NB4 (cell line): ENCODE measurements around the gene CCL16.

Source experiments
- MYC ChIP-seq: IDR thresholded peaks from 2 replicates; pipeline ENCODE4 v1.6.1; 2011; ENCODE audit warnings: low read depth, low read length
- POLR2A ChIP-seq: IDR thresholded peaks from 2 replicates; pipeline ENCODE4 v1.6.1; 2011; ENCODE audit warnings: mild to moderate bottlenecking; ENCODE audit not compliant: insufficient read length; ENCODE audit errors: extremely low read depth
- TF ChIP-seq, protein P1 (sequence below): IDR thresholded peaks from one replicate; pipeline ENCODE4 v1.5.1; 2012; ENCODE audit warnings: low read depth, low read length
- TF ChIP-seq, protein P2 (sequence below): IDR thresholded peaks from 2 replicates; pipeline ENCODE4 v1.6.1; 2011; ENCODE audit warnings: low read depth, low read length

DNA sequence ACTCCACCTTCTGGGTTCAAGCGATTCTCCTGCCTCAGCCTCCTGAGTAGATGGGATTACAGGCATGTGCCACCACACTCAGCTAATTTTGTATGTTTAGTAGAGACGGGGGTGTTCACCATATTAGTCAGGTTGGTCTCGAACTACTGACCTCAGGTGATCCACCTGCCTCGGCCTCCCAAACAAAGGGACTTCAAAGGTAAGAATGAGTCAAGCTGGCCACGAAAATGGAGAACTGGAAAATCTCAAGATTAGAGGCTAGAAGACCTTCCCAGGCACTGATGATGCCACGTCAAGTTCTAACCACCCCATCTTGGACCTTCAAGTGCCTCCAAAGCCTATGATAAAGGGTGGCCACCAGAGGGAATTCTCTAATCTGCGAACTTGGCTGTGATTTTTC is 21.3 kb upstream of the CCL16 start:
- TF ChIP-seq, protein P1, sequence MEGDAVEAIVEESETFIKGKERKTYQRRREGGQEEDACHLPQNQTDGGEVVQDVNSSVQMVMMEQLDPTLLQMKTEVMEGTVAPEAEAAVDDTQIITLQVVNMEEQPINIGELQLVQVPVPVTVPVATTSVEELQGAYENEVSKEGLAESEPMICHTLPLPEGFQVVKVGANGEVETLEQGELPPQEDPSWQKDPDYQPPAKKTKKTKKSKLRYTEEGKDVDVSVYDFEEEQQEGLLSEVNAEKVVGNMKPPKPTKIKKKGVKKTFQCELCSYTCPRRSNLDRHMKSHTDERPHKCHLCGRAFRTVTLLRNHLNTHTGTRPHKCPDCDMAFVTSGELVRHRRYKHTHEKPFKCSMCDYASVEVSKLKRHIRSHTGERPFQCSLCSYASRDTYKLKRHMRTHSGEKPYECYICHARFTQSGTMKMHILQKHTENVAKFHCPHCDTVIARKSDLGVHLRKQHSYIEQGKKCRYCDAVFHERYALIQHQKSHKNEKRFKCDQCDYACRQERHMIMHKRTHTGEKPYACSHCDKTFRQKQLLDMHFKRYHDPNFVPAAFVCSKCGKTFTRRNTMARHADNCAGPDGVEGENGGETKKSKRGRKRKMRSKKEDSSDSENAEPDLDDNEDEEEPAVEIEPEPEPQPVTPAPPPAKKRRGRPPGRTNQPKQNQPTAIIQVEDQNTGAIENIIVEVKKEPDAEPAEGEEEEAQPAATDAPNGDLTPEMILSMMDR: no peak
- TF ChIP-seq POLR2A (no peak), MYC (no peak)
- TF ChIP-seq, protein P2, sequence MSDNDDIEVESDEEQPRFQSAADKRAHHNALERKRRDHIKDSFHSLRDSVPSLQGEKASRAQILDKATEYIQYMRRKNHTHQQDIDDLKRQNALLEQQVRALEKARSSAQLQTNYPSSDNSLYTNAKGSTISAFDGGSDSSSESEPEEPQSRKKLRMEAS: no peak
